GM21515 (cell line): Measurements from ENCODE around the gene WEE2.
"Not testable (repeated sequence)": the region's sequence is repeated elsewhere in the genome, so short reads cannot be mapped to it uniquely, and the experiment has no call there.

Experiments used
- ATAC-seq: cut with Tn5 transposase; IDR thresholded peaks from one replicate; pipeline ENCODE4 v1.9.1; 2021; ENCODE audit not compliant: unreplicated experiment

WEE2 gene

GRCh38 chr7:141770083-141770583 is 62.0 kb downstream of the WEE2 start:
- not testable (repeated sequence) for ATAC-seq

- ATAC-seq: no peak
Observed at GRCh38 chr7:141776374-141776773, 68.2 kb downstream of the WEE2 start, which contains the start of gene TAS2R4. TSS of gene TAS2R4 (plus strand) at chr7:141776674. CDS start at chr7:141778489, 1,815 bp downstream.
